Neural cell (in vitro differentiated cells): ENCODE data around the gene CEP20. TPM values are rescaled to one million over a fixed set of nuclear protein-coding genes. Genes with fewer than 3 reads are reported as not detected.

Source experiments
- H2AFZ ChIP-seq: fragments of 200-600, 300-800 bp; sonication (generic), shearing (Covaris generic); 2 replicates; pipeline ENCODE4 v1.6.0; 2014; ENCODE audit warnings: low read depth, mild to moderate bottlenecking, antibody characterized with exemption, low read length, moderate library complexity
- H3F3A ChIP-seq: fragments of 200-600 bp; shearing (Covaris generic); 2 replicates; pipeline ENCODE4 v1.6.1; 2016; ENCODE audit warnings: mild to moderate bottlenecking, moderate library complexity, mixed read lengths, antibody characterized with exemption, low read length; ENCODE audit not compliant: insufficient read depth, poor library complexity, severe bottlenecking
- H3K27ac ChIP-seq: fragments of 200-600, 300-800 bp; sonication (generic), shearing (Covaris generic); 2 replicates; pipeline ENCODE4 v1.5.1; 2014; ENCODE audit warnings: mild to moderate bottlenecking, low read length, moderate library complexity
- H3K27me3 ChIP-seq: fragments of 300-800, 200-600 bp; sonication (generic), shearing (Covaris generic); 2 replicates; pipeline ENCODE4 v1.6.0; 2014; ENCODE audit warnings: mild to moderate bottlenecking, low read depth, low read length, moderate library complexity; ENCODE audit not compliant: insufficient read depth
- H3K36me3 ChIP-seq: fragments of 300-800, 200-600 bp; sonication (generic), shearing (Covaris generic); 2 replicates; pipeline ENCODE4 v1.5.1; 2014; ENCODE audit warnings: mild to moderate bottlenecking, antibody characterized with exemption, low read length, moderate library complexity; ENCODE audit not compliant: insufficient read depth
- H3K4me2 ChIP-seq: fragments of 300-800, 200-600 bp; sonication (generic), shearing (Covaris generic); 2 replicates; pipeline ENCODE4 v1.6.0; 2014; ENCODE audit warnings: mild to moderate bottlenecking, low read length
- H3K4me3 ChIP-seq: fragments of 300-800, 200-600 bp; sonication (generic), shearing (Covaris generic); 2 replicates; pipeline ENCODE4 v1.5.1; 2014; ENCODE audit warnings: mild to moderate bottlenecking, low read length, moderate library complexity
- H3K79me2 ChIP-seq: fragments of 200-600 bp; shearing (Covaris generic); replicated peaks from 2 replicates; pipeline ENCODE4 v1.6.0; 2014; ENCODE audit warnings: mild to moderate bottlenecking, low read length, moderate library complexity; ENCODE audit not compliant: insufficient read depth
- H3K9ac ChIP-seq: fragments of 300-800, 200-600 bp; sonication (generic), shearing (Covaris generic); 2 replicates; pipeline ENCODE4 v1.6.1; 2016; ENCODE audit warnings: mild to moderate bottlenecking, low read length, mixed read lengths
- H3K9me2 ChIP-seq: fragments of 200-600 bp; shearing (Covaris generic); 2 replicates; pipeline ENCODE4 v1.6.1; 2016; ENCODE audit warnings: mild to moderate bottlenecking, low read length, mixed read lengths; ENCODE audit not compliant: insufficient read depth
- H3K9me3 ChIP-seq: fragments of 200-600, 300-800 bp; sonication (generic), shearing (Covaris generic); 2 replicates; pipeline ENCODE4 v1.6.1; 2016; ENCODE audit warnings: mild to moderate bottlenecking, mixed run types, low read length, moderate library complexity, mixed read lengths
- H4K20me1 ChIP-seq: fragments of 200-600 bp; shearing (Covaris generic); 2 replicates; pipeline ENCODE4 v1.6.1; 2016; ENCODE audit warnings: mild to moderate bottlenecking, mixed run types; ENCODE audit not compliant: insufficient read depth
- EP300 ChIP-seq: fragments of 450-650 bp; conservative IDR thresholded peaks from 2 replicates; pipeline ENCODE4 v1.6.1; 2014; ENCODE audit warnings: antibody characterized with exemption, mild to moderate bottlenecking, moderate library complexity; ENCODE audit not compliant: poor library complexity, severe bottlenecking
- EZH2 ChIP-seq: fragments of 200-600, 300-800 bp; shearing (Covaris generic), sonication (generic); IDR thresholded peaks from 2 replicates; pipeline ENCODE4 v1.6.1; 2014; ENCODE audit warnings: antibody characterized with exemption, low read length, borderline replicate concordance, mild to moderate bottlenecking; ENCODE audit not compliant: insufficient read depth, poor library complexity, severe bottlenecking
- MXI1 ChIP-seq: fragments of 450-650 bp; conservative IDR thresholded peaks from 2 replicates; pipeline ENCODE4 v1.6.1; 2014; ENCODE audit warnings: antibody characterized with exemption, mild to moderate bottlenecking; ENCODE audit not compliant: poor library complexity, severe bottlenecking
- POLR2AphosphoS5 ChIP-seq: IDR thresholded peaks from 2 replicates; pipeline ENCODE4 v1.6.1; 2012
- RAD21 ChIP-seq: fragments of 450-650 bp; conservative IDR thresholded peaks from 2 replicates; pipeline ENCODE4 v1.6.1; 2014; ENCODE audit warnings: antibody characterized with exemption, mild to moderate bottlenecking, moderate library complexity
- SMC3 ChIP-seq: fragments of 450-650 bp; conservative IDR thresholded peaks from 2 replicates; pipeline ENCODE4 v1.6.1; 2014; ENCODE audit warnings: antibody characterized with exemption, mild to moderate bottlenecking, moderate library complexity; ENCODE audit not compliant: poor library complexity
- TAF1 ChIP-seq: IDR thresholded peaks from 2 replicates; pipeline ENCODE4 v1.6.1; 2012; ENCODE audit warnings: low read depth
- polyA plus RNA-seq: library from polyadenylated mRNA; depleted of rRNA; stranded (reverse); fragments of >200 nt; gene quantifications from 2 replicates; pipeline ENCODE4 v1.2.3, GENCODE V29; 2014
- TF ChIP-seq, protein P1 (sequence below): fragments of 450-650 bp; IDR thresholded peaks from 2 replicates; pipeline ENCODE4 v1.5.1; 2014; ENCODE audit warnings: antibody characterized with exemption, mild to moderate bottlenecking, moderate library complexity; ENCODE audit not compliant: poor library complexity, severe bottlenecking
- TF ChIP-seq, protein P2 (sequence below): IDR thresholded peaks from 2 replicates; pipeline ENCODE4 v1.6.1; 2012; ENCODE audit warnings: borderline replicate concordance

CEP20 gene
- polyA plus RNA-seq, 1 donor from 2014 or later = 59.7 TPM

DNA sequence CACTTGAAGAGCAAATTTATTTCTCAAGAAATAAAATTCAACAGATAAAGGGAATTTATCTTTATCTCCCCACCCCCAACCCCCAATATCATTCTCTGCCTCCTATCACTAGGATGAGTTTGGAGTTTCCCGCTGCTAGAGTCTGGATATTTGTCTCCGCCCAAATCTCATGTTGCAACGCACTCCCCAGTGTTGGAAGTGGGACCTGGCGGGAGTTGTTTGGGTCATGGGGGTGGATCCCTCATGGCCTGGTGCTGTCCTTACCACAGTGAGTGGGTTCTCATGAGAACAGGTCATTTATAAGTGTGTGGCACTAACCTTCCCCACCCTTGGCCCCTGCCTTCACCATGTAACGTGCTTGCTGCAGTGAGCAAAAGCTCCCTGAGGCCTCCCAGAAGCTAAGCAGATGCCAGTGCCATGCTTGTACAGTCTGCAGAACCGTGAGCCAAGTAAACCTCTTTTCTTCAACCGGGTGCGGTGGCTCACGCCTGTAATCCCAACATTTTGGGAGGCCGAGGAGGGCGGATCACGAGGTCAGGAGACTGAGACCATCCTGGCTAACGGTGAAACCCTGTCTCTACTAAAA, 6.5 kb downstream of the CEP20 start:
- Histone ChIP-seq H3F3A (no peaks in the 10 kb centered on the region), H3K27me3 (no peaks in the 10 kb centered on the region), H3K9ac (no peak overlapping the region), H3K4me3 (no peak overlapping the region), H3K79me2 (peaks cover 10% of the 10 kb centered on the region), H2AFZ (no peak overlapping the region), H3K9me3 (no peaks in the 10 kb centered on the region), H4K20me1 (no peaks in the 10 kb centered on the region), H3K27ac (no peak overlapping the region), H3K9me2 (no peaks in the 10 kb centered on the region), H3K36me3 (peaks cover 7% of the 10 kb centered on the region), H3K4me2 (no peak overlapping the region)
- no peak for TF ChIP-seq SMC3
- no peak for TF ChIP-seq RAD21
- TF ChIP-seq, protein P1, sequence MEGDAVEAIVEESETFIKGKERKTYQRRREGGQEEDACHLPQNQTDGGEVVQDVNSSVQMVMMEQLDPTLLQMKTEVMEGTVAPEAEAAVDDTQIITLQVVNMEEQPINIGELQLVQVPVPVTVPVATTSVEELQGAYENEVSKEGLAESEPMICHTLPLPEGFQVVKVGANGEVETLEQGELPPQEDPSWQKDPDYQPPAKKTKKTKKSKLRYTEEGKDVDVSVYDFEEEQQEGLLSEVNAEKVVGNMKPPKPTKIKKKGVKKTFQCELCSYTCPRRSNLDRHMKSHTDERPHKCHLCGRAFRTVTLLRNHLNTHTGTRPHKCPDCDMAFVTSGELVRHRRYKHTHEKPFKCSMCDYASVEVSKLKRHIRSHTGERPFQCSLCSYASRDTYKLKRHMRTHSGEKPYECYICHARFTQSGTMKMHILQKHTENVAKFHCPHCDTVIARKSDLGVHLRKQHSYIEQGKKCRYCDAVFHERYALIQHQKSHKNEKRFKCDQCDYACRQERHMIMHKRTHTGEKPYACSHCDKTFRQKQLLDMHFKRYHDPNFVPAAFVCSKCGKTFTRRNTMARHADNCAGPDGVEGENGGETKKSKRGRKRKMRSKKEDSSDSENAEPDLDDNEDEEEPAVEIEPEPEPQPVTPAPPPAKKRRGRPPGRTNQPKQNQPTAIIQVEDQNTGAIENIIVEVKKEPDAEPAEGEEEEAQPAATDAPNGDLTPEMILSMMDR = no peak
- no peak for TF ChIP-seq EZH2
- TF ChIP-seq TAF1 = no peak
- TF ChIP-seq, protein P2, sequence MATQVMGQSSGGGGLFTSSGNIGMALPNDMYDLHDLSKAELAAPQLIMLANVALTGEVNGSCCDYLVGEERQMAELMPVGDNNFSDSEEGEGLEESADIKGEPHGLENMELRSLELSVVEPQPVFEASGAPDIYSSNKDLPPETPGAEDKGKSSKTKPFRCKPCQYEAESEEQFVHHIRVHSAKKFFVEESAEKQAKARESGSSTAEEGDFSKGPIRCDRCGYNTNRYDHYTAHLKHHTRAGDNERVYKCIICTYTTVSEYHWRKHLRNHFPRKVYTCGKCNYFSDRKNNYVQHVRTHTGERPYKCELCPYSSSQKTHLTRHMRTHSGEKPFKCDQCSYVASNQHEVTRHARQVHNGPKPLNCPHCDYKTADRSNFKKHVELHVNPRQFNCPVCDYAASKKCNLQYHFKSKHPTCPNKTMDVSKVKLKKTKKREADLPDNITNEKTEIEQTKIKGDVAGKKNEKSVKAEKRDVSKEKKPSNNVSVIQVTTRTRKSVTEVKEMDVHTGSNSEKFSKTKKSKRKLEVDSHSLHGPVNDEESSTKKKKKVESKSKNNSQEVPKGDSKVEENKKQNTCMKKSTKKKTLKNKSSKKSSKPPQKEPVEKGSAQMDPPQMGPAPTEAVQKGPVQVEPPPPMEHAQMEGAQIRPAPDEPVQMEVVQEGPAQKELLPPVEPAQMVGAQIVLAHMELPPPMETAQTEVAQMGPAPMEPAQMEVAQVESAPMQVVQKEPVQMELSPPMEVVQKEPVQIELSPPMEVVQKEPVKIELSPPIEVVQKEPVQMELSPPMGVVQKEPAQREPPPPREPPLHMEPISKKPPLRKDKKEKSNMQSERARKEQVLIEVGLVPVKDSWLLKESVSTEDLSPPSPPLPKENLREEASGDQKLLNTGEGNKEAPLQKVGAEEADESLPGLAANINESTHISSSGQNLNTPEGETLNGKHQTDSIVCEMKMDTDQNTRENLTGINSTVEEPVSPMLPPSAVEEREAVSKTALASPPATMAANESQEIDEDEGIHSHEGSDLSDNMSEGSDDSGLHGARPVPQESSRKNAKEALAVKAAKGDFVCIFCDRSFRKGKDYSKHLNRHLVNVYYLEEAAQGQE = no peak
- TF ChIP-seq MXI1 = no peak
- TF ChIP-seq EP300 = no peak
- no peak for TF ChIP-seq POLR2AphosphoS5

DNA sequence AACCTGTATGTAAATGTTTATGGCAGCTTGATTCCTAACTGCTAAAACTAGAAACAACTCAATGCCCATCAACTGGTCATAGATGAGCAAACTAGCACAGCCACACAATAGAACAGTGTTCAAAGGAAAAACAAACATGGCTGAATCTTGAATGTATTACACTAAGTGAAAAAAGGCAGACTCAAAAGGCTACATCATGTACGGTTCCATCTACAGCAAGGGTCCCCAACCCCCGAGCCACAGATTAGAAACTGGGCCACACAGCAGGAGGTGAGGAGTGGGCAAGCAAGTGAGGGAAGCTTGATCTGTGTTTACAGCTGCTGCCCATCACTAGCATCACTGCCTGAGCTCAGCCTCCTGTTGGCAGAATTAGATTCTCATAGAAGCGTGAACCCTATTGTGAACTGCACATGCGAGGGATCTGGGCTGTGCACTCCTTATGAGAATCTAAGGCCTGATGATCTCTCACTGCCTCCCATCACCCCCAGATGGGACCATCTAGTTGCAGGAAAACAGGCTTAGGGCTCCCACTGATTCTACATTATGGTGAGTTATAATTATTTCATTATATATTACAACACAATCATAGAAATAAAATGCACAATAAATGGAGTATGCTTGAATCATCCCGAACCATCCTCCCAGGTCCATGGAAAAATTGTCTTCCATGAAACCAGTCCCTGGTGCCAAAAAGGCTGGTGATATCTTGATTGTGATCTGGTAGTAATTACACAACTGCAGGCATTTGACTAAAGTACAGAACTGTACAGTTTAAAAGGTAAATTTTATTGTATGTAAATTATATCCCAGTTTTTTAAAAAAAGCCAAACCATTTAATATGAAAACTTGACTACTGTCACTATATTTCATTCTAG, 7.7 kb downstream of the CEP20 start:
- H3K4me2 ChIP-seq = no peak overlapping the region
- H3F3A ChIP-seq = no peaks in the 10 kb centered on the region
- H3K27ac ChIP-seq = no peak overlapping the region
- TF ChIP-seq, protein P2 = no peak
- TF ChIP-seq SMC3 (no peak), TAF1 (no peak), MXI1 (no peak), EZH2 (no peak), POLR2AphosphoS5 (no peak)
- TF ChIP-seq, protein P1 = no peak
- H2AFZ ChIP-seq = no peak overlapping the region
- H3K9me2 ChIP-seq = no peaks in the 10 kb centered on the region
- no peak overlapping the region for H3K4me3 ChIP-seq
- no peaks in the 10 kb centered on the region for H3K9me3 ChIP-seq
- no peaks in the 10 kb centered on the region for H4K20me1 ChIP-seq
- H3K27me3 ChIP-seq = no peaks in the 10 kb centered on the region
- peaks cover 7% of the 10 kb centered on the region for H3K36me3 ChIP-seq
- H3K9ac ChIP-seq = no peak overlapping the region
- peaks cover 2% of the 10 kb centered on the region for H3K79me2 ChIP-seq
